Muscle layer of colon (tissue), 2 donors: ENCODE results near the gene LRRC49.
"Not testable (repeated sequence)": the region's sequence is repeated elsewhere in the genome, so short reads cannot be mapped to it uniquely, and the experiment has no call there.

Source experiments
- H3K27ac ChIP-seq: one replicate; pipeline ENCODE4 v1.7.0; 2013; ENCODE audit warnings: low read depth, mild to moderate bottlenecking, low read length, moderate library complexity
- H3K27me3 ChIP-seq, 2 donors: one replicate each; pipeline ENCODE4 v1.7.0; 2013; ENCODE audit warnings: low read length in 2 of 2, mild to moderate bottlenecking in 2 of 2; ENCODE audit not compliant: insufficient read depth in 2 of 2, control insufficient read depth in 1 of 2
- H3K36me3 ChIP-seq: one replicate; pipeline ENCODE4 v1.7.0; 2013; ENCODE audit warnings: mild to moderate bottlenecking, low read length; ENCODE audit not compliant: insufficient read depth
- H3K4me1 ChIP-seq: one replicate; pipeline ENCODE4 v1.7.0; 2013; ENCODE audit warnings: mild to moderate bottlenecking, low read length; ENCODE audit not compliant: insufficient read depth
- H3K4me3 ChIP-seq, 2 donors: one replicate each; pipeline ENCODE4 v1.7.0; 2013; ENCODE audit warnings: low read length in 2 of 2, low read depth in 1 of 2, mild to moderate bottlenecking in 1 of 2, moderate library complexity in 1 of 2
- H3K9ac ChIP-seq: one replicate; pipeline ENCODE4 v1.7.0; 2013; ENCODE audit warnings: low read length
- H3K9me3 ChIP-seq: one replicate; pipeline ENCODE4 v1.7.0; 2013; ENCODE audit warnings: mild to moderate bottlenecking, low read length
- donor health status: abdominal sarcoma.
- donor health status: Adenocarcinoma of cecum.

LRRC49 gene

GRCh38 chr15:71008250-71008870 lies 115.7 kb downstream of the LRRC49 start:
- no peaks in the 10 kb centered on the region for H3K27me3 ChIP-seq
- H3K36me3 ChIP-seq, result no peaks in the 10 kb centered on the region
- H3K4me1 ChIP-seq, result no peaks in the 10 kb centered on the region
- H3K9ac ChIP-seq, result no peak overlapping the region
- H3K27ac ChIP-seq, result no peak overlapping the region
- no peak overlapping the region for H3K4me3 ChIP-seq
- H3K9me3 ChIP-seq, result no peaks in the 10 kb centered on the region

DNA sequence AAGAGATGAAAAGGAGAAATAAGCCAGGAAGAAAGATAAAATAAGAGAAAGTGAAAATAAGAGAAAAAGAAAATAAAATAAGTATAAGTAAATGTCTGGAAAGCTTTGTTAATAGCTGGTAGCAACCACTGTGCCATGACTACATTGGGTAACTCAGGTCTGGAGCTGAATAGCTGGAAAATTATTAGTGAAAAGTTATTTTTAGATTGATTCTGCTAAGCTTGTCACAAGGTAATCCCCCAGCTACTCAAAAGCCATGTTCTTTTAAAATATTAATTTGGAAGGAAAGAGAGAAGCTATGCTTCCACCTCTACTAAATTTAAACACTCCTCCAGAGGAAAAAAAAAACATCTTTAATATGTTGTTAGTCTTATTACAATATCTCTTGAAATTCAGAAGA lies 117.8 kb downstream of the LRRC49 start:
- H3K27me3 ChIP-seq, result no peaks in the 10 kb centered on the region
- H3K9ac ChIP-seq, result no peak overlapping the region
- H3K9me3 ChIP-seq, result no peaks in the 10 kb centered on the region
- no peaks in the 10 kb centered on the region for H3K36me3 ChIP-seq
- H3K4me3 ChIP-seq, result no peak overlapping the region
- H3K4me1 ChIP-seq, result no peaks in the 10 kb centered on the region
- no peak overlapping the region for H3K27ac ChIP-seq

GRCh38 chr15:71010997-71011396 lies 118.4 kb downstream of the LRRC49 start:
- Histone ChIP-seq H3K36me3 (no peaks in the 10 kb centered on the region), H3K9me3 (no peaks in the 10 kb centered on the region), H3K9ac (no peak overlapping the region), H3K27ac (no peak overlapping the region), H3K4me1 (no peaks in the 10 kb centered on the region), H3K4me3 (no peak overlapping the region), H3K27me3 (no peaks in the 10 kb centered on the region)

GRCh38 chr15:71011503-71012155 lies 119.0 kb downstream of the LRRC49 start:
- no peak overlapping the region for H3K9ac ChIP-seq
- H3K9me3 ChIP-seq, result no peaks in the 10 kb centered on the region
- no peak overlapping the region for H3K4me3 ChIP-seq
- H3K36me3 ChIP-seq, result no peaks in the 10 kb centered on the region
- no peaks in the 10 kb centered on the region for H3K27me3 ChIP-seq
- no peaks in the 10 kb centered on the region for H3K4me1 ChIP-seq
- H3K27ac ChIP-seq, result no peak overlapping the region

- H3K4me3 ChIP-seq, result no peak overlapping the region
- H3K27ac ChIP-seq, result no peak overlapping the region
- H3K27me3 ChIP-seq, result no peaks in the 10 kb centered on the region
- no peaks in the 10 kb centered on the region for H3K4me1 ChIP-seq
- no peak overlapping the region for H3K9ac ChIP-seq
- no peaks in the 10 kb centered on the region for H3K9me3 ChIP-seq
- H3K36me3 ChIP-seq, result no peaks in the 10 kb centered on the region
These were observed 120.8 kb downstream of the LRRC49 start for GRCh38 chr15:71013446-71013845.

GRCh38 chr15:71015342-71015741 lies 122.7 kb downstream of the LRRC49 start:
- no peak overlapping the region for H3K4me3 ChIP-seq
- no peaks in the 10 kb centered on the region for H3K27me3 ChIP-seq
- H3K4me1 ChIP-seq, result no peaks in the 10 kb centered on the region
- no peaks in the 10 kb centered on the region for H3K9me3 ChIP-seq
- peaks cover 6% of the 10 kb centered on the region for H3K36me3 ChIP-seq
- no peak overlapping the region for H3K27ac ChIP-seq
- no peak overlapping the region for H3K9ac ChIP-seq

GRCh38 chr15:71031232-71031631 lies 138.6 kb downstream of the LRRC49 start:
- not testable (repeated sequence) for H3K4me1 ChIP-seq, H3K27me3 ChIP-seq, H3K9me3 ChIP-seq, H3K4me3 ChIP-seq, H3K36me3 ChIP-seq, H3K9ac ChIP-seq, H3K27ac ChIP-seq

GRCh38 chr15:71035478-71035877 lies 142.9 kb downstream of the LRRC49 start:
- not testable (repeated sequence) for H3K9me3 ChIP-seq, H3K27me3 ChIP-seq, H3K27ac ChIP-seq, H3K9ac ChIP-seq, H3K4me1 ChIP-seq, H3K36me3 ChIP-seq, H3K4me3 ChIP-seq

DNA sequence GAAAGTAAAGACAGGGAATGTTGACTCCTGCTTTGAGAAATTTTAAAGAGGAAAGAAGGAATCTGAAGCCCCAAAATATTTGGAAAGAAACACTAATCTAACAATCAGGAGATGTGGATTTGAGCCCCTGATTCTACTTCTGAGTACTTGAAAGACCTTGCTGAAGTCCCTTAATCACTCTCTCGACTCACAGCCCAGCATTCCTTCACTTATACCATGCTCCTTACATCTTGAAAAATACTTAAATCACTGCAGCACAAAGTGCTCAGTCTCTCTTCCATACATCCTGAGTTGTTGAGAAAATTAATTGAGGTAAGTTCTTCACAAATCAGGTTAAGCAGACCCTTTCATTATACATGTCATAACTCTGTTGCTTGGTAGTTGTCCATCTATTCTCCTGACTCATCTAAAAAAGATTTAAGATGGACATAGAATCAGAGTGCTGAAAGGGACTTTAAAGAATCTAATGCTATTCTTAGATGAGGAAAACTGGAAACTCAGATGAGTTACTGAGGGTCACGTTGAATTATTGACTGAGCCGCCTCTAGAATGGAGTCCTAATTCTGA lies 149.8 kb downstream of the LRRC49 start:
- no peak overlapping the region for H3K9ac ChIP-seq
- no peak overlapping the region for H3K4me3 ChIP-seq
- no peaks in the 10 kb centered on the region for H3K36me3 ChIP-seq
- no peaks in the 10 kb centered on the region for H3K9me3 ChIP-seq
- H3K27ac ChIP-seq, result no peak overlapping the region
- H3K4me1 ChIP-seq, result no peaks in the 10 kb centered on the region
- H3K27me3 ChIP-seq, result no peaks in the 10 kb centered on the region

DNA sequence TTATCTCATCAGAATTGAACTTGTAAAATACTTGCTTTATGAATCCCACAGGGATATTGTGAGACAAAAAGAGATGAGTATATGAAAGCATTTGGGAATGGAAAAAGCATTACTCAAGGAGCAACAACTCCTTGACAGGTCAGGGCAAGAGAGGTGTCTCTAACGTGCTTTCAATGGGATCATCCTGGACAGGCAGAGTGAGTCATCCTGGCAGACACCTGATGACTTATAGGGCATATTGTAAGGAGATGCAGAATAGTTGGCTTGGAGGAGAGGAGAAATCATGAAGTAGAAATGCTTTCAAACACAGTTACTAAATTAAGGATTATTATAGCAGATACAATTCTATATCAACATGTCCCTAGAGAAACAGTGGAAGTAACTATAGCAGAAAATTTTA lies 150.7 kb downstream of the LRRC49 start:
- Histone ChIP-seq H3K4me1 (no peaks in the 10 kb centered on the region), H3K27ac (no peak overlapping the region), H3K36me3 (no peaks in the 10 kb centered on the region), H3K9ac (no peak overlapping the region), H3K4me3 (no peak overlapping the region), H3K27me3 (no peaks in the 10 kb centered on the region), H3K9me3 (no peaks in the 10 kb centered on the region)

DNA sequence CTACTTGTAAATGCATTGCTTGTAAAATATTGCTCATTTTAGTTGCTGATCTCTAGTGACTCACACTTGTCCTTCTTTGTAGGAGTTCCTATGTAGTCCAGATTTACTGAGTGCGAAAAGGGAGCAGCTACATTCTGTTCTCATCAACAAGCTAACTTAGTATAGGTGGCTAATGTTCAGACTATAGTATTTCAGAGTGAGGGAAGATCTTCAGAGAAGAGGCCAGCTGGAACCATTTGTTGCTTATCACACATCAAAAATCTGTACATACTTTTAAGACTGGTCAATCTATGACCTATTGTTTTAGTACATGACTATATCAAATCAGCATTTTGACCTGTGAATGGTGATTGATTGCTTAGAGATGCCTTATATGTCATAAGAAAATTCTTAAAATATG lies 151.4 kb downstream of the LRRC49 start:
- no peaks in the 10 kb centered on the region for H3K36me3 ChIP-seq
- H3K27me3 ChIP-seq, result no peaks in the 10 kb centered on the region
- no peak overlapping the region for H3K9ac ChIP-seq
- no peak overlapping the region for H3K4me3 ChIP-seq
- no peak overlapping the region for H3K27ac ChIP-seq
- H3K4me1 ChIP-seq, result no peaks in the 10 kb centered on the region
- H3K9me3 ChIP-seq, result no peaks in the 10 kb centered on the region

DNA sequence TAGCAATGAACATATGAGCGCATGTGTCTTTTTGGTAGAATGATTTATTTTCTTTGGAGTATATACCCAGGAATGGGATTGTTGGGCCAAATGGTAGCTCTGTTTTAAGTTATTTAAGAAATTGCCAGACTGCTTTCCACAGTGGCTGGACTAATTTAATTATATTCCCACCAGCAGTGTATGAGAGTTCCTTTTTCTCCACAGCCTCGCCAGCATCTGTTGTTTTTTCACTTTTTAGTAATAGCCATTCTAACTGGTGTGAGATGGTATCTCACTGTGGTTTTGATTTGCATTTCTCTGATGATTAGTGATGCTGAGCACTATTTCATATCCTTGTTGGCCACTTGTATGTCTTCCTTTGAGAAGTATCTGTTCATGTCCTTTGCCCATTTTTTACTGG lies 153.5 kb downstream of the LRRC49 start:
- H3K9ac ChIP-seq, H3K4me1 ChIP-seq, H3K27ac ChIP-seq, H3K4me3 ChIP-seq, H3K36me3 ChIP-seq, H3K27me3 ChIP-seq, H3K9me3 ChIP-seq: not testable (repeated sequence)
